Motor neuron (in vitro differentiated cells): ENCODE measurements around the gene COASY. TPM values are rescaled to one million over a fixed set of nuclear protein-coding genes. Genes with fewer than 3 reads are reported as not detected.
A peak's percentile ranks its signal among the peaks of the same experiment; 100 is the strongest.

Source experiments
- ATAC-seq, 8 experiments: fragments of 200-7000 bp; cut with Tn5 transposase; replicated peaks in 6 of 8; 2 replicates each; pipeline ENCODE4 v1.8.0; 2021; ENCODE audit warnings: mild to moderate bottlenecking in 8 of 8, moderate library complexity in 8 of 8
- H3K27ac ChIP-seq, 2 donors: fragments of 250-450 bp; sonication (Bioruptor Pico); 2 replicates each; pipeline ENCODE4 v1.9.0; 2021; ENCODE audit warnings: antibody characterized with exemption in 2 of 2, mild to moderate bottlenecking in 2 of 2, moderate library complexity in 1 of 2
- H3K4me1 ChIP-seq, 2 donors: fragments of 250-450 bp; sonication (Bioruptor Pico); replicated peaks in 1 of 2; 2 replicates each; pipeline ENCODE4 v1.6.1; 2021; ENCODE audit warnings: antibody characterized with exemption in 2 of 2, mild to moderate bottlenecking in 2 of 2, moderate library complexity in 1 of 2
- H3K4me3 ChIP-seq, 5 donors: fragments of 250-450 bp; sonication (Bioruptor Pico); 2 replicates each; pipeline ENCODE4 v1.9.0; 2021; ENCODE audit warnings: antibody characterized with exemption in 5 of 5, mild to moderate bottlenecking in 5 of 5, moderate library complexity in 4 of 5
- WGBS, 10 experiments: fragments of 450-650 bp; shearing (Covaris generic); methylation state at CpG; one replicate each; pipeline ENCODE4 v1.0.0; 2022; 5-methylcytosine and 5-hydroxymethylcytosine counted together
- in situ Hi-C, 9 experiments: fragments of 400-800 bp; cut with MboI; loops; one replicate each; pipeline ENCODE4 v1.15.0; 2021; ENCODE audit warnings: low sequenced_read_pairs in 9 of 9, low pct_unique_long_range_greater_than_20kb in 2 of 9; ENCODE audit not compliant: unreplicated experiment in 9 of 9
- total RNA-seq, 8 experiments: library from RNA; unstranded; fragments of 300-600 nt; gene quantifications; 2 replicates each; pipeline versions ENCODE4 v1.2.3 to v1.2.4, GENCODE V29; 2022

COASY gene
- total RNA-seq: 10 to 100 TPM; 20.8 to 82.7 (median 30.8) TPM

DNA sequence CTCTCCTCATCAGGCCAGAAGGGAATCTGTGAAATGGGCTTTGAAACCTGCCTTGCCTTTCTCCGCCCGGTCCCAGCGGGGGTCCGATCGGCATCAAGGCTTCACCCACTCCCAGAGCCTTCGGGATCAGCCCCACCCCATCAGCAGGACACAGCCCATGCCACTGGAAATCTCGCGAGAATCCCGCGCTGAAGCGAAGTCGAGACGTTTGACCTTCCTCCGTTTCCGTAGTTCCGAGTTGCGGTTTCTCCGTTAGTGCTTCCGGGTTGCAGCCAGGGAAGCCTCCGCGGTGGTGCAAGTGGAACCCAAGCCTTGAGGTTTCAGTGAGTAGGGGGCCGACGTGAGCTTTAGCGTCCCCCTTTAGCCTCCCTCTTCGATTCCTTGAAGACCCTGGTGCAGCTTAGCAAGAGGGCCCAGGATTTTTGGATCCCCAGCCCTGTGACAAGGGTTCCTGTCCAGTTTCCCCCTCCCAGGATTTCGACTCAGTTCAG lies at the start of gene COASY:
Gene COASY, plus strand, starts transcription at position 252 of the 491 bp plus-strand sequence. CDS start 475 bp downstream, outside the sequence.
- peak within 1 kb of the TSS; percentile 79 to 95 for H3K27ac ChIP-seq
- ATAC-seq: peak; percentile 71 to 82 (median 76)
- WGBS, 10 experiments: 0 to 14% (median 0%) methylated on average over 1 to 18 of the region's 26 CpGs; no CpG with 5 or more reads in 4 of the 10 experiments
- H3K4me1 ChIP-seq: peaks cover 10 to 12% of the 10 kb centered on the region in 2 donors
- H3K4me3 ChIP-seq: peak within 1 kb of the TSS; percentile 48 to 85 (median 55)
- in situ Hi-C loops: no loop called here

DNA sequence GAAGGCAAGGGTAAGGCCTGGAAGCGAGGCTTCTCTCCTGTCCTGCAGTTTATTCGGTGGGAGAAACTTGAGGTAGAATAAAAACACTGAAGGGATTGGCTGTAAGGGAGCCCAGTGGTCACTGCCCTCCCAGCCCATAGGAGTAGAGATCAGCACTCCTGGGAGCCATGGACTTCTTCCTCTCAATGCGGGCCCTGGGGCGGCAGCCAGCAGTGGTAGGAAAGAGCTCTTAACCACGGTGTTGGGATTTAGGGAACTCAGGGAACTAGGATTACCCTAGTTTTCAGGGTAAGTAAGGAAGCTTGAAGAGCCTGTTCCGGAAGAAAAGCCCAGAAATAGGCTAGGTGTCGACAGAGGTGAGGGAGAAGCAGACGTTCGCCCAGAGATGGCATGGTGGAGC lies 49.7 kb upstream of the COASY start:
- in situ Hi-C loops: no loop called here
- no peak overlapping the region for H3K27ac ChIP-seq
- no peaks in the 10 kb centered on the region for H3K4me1 ChIP-seq
- WGBS, 10 experiments: 89 to 100% (median 94%) methylated on average over 2 to 7 of the region's 9 CpGs; no CpG with 5 or more reads in 4 of the 10 experiments
- ATAC-seq: no peak
- no peak overlapping the region for H3K4me3 ChIP-seq

DNA sequence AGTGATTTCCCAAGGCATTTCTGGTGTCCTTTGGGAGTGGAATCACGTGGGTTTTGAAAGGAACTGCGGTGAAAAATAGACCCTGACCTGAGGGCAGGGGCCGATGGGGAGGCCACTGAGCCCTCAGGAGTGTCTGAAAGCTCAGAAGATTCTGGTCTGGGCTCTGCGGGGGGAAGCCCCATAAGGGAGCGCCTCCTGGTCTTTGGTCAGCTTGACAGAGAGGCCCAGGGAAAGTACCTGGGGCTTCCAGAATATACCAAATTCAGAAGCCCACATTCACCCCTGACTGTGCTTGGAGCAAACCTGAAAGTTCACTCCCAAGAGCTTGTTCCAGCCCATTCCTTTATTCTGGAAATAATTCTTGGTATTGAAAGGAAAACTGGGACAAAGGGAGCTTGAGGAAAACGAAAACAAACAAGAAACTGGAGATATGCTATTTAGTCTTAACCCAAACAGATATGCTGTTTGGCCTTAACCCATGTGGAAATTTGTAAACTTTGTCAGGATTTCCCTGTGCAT lies 49.2 kb upstream of the COASY start:
- ATAC-seq: no peak

DNA sequence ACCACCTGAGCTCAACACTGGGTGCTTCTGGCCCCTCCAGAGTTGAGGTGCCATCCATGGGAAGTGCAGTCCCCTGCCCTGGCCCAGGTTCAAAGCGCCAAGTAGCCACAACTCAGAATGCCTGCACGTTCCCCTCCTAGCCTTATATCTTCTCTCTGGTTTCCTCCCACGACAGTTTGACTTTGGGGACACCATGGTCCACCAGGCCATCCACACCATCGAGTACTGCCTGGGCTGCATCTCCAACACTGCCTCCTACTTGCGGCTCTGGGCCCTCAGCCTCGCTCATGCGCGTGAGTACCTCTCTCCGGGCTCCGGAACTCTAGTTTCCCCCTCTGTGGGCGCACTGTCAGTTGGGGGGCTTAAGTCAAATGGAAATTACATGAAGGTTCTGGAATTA lies 48.3 kb upstream of the COASY start:
- no peaks in the 10 kb centered on the region for H3K4me1 ChIP-seq
- ATAC-seq: no peak
- in situ Hi-C loops: no loop called here
- 88 to 100% (median 97%) methylated on average over 2 to 9 of the region's 11 CpGs; no CpG with 5 or more reads in 4 of the 10 experiments for WGBS, 10 experiments
- H3K4me3 ChIP-seq: no peak overlapping the region
- H3K27ac ChIP-seq: no peak overlapping the region

More for the DNA sequence above, 49.2 kb upstream of the COASY start:
- 20 to 88% (median 79%) methylated on average over 1 to 4 of the region's 6 CpGs; no CpG with 5 or more reads in 1 of the 10 experiments for WGBS, 10 experiments
- in situ Hi-C loops: no loop called here
- no peak overlapping the region for H3K27ac ChIP-seq
- H3K4me1 ChIP-seq: no peaks in the 10 kb centered on the region
- no peak overlapping the region for H3K4me3 ChIP-seq

DNA sequence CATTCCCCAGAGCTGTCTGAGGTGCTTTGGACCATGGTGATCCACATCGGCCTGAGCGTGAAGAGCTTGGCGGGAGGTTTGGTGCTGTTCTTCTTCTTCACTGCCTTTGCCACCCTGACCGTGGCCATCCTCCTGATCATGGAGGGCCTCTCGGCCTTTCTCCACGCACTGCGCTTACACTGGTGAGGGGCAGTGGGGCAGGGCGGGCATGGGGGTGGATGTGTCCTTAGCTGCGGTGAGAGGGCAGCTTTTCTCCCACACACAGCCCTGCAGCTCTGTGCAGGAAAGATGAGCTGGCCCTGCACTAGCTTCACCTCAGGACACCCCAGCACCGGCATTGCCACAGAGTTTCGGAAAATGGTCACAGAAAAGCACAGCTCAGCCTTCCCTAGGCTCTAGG lies 47.7 kb upstream of the COASY start:
- Histone ChIP-seq H3K27ac (no peak overlapping the region), H3K4me3 (no peak overlapping the region), H3K4me1 (peaks cover 2% of the 10 kb centered on the region in 2 donors)
- no peak for ATAC-seq
- 92 to 100% (median 100%) methylated on average over 1 to 6 of the region's 11 CpGs; no CpG with 5 or more reads in 5 of the 10 experiments for WGBS, 10 experiments
- in situ Hi-C loops: no loop called here

DNA sequence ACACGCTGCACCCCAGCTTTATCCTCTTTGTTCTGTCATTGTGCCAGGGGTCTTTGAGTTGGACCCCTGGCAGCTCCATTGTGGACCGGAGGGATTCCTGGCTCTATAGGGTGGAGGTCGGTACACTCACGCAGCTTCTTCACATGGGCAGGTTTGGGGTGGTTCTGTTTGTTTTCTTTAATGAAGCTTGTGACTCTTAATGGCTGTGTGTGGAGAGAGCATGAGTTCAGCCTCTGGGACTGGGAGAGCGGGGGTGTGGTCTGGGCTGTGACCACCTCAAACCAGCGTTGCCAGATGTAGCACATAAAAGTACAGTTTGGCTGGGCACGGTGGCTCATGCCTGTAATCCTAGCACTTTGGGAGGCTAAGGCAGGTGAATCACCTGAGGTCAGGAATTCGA lies 47.1 kb upstream of the COASY start:
- Histone ChIP-seq H3K4me1 (peaks cover 8% of the 10 kb centered on the region in 2 donors), H3K4me3 (no peak overlapping the region), H3K27ac (no peak overlapping the region)
- 73 to 95% (median 86%) methylated on average over 1 to 4 of the region's 8 CpGs; no CpG with 5 or more reads in 3 of the 10 experiments for WGBS, 10 experiments
- ATAC-seq: no peak
- in situ Hi-C loops: no loop called here

DNA sequence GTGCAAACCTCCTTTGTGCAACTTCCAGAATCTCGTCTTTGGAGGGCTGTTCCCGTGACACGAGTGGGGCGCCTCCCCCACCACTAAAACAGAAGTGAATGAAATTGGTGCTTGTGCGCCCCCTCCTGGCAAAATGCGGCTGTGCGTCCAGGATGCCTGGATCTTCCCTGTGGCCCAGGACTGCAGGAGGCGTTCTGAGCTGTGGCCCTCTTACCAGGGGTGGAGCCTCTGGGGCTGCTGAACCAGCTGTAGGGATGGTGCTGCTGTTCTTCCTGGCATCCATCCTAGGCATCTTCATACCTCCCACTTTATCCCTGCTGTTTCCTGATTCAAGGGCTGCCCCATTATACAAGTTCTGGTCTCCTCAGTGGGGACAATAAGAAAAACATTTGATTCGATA lies 44.4 kb upstream of the COASY start:
- in situ Hi-C loops: no loop called here
- Histone ChIP-seq H3K4me3 (no peak overlapping the region), H3K27ac (no peak overlapping the region), H3K4me1 (peaks cover 16 to 20% of the 10 kb centered on the region in 2 donors)
- ATAC-seq: peak in 3 of 8 experiments; percentile 26 to 61 (median 38)
- 0 to 100% (median 40%) methylated on average over 1 to 4 of the region's 9 CpGs; no CpG with 5 or more reads in 4 of the 10 experiments for WGBS, 10 experiments

DNA sequence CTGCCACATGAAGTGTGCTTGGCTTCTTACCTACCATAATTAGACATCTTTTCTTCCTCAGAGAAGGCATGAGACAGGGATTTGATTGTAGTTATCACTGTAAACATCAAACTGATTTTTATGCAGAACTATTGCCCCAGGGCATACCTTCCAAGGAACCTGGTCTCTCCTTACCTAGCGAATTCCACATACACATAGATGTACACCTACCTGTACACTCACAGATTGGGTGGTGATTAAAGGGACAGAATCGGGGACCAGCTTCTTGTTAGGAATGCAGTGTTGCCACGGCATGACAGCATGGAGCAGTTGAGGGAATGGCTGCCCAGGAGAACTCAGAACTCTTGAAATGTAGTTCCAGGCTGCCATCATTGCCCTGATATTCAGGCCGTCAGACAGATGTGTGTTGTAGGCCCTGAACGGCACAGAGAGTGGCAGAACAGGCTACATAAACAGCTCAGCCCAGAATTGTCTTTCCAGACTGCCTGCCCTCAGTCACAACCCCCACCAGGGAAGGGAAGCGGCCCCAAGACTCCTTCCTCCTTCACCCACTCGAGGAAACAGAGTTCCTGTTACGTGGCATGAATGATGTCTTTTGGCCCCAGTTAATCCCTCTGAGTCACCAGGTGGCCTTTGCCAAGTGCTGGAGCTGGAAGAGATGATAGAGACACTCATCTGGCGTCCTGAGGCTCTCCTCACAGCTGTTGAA lies 43.7 kb upstream of the COASY start:
- Histone ChIP-seq H3K27ac (no peak overlapping the region), H3K4me3 (no peak overlapping the region), H3K4me1 (peaks cover 16 to 20% of the 10 kb centered on the region in 2 donors)
- peak in 3 of 8 experiments; percentile 3 to 17 (median 17) for ATAC-seq
- in situ Hi-C loops: no loop called here
- WGBS, 10 experiments: 58 to 100% (median 90%) methylated on average over 1 to 3 of the region's 9 CpGs; no CpG with 5 or more reads in 5 of the 10 experiments

DNA sequence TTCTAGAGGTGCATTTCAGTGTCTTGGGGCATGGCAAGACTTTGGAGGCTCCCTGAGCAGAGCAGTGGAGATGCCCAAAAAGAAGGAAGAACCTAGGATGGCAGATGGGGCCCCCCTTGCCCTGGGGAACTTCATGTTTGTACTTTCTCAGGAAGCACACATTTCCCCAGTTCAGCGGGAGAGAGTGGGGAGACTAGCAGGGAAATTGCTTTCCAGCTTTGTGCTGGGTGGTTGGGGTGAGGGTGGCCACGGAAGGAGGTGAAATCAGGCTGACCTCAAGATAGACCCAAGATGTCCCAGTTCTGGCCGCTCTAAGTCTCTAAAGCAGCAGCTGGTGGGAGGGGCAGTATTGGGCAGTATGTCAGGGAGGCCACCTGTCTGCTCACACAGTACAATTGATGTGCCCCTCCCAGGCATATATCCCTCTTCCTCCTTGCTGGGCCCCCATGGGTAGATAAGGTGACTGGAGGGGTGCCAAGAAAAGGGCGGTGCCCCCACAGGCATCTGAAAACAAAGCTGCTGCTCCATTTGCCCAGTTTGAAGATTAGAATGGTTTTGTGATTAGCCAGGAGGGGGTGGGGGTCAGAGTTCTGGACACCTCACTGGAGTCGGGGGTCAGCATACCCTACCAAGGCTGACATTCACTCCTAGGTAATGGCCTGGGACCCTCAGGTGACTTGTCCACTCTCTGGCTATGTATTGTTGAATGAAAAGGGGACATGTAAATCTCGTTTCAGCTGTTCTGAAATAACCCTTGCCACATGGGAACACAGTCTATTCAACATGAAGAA lies 43.0 kb upstream of the COASY start:
- Histone ChIP-seq H3K4me3 (no peak overlapping the region), H3K4me1 (peaks cover 16 to 20% of the 10 kb centered on the region in 2 donors), H3K27ac (peak overlapping the region in 1 of 2 donors; percentile 93)
- in situ Hi-C loops: no loop called here
- ATAC-seq: peak in 3 of 8 experiments; percentile 7 to 30 (median 20)
- 0 to 92% (median 8%) methylated on average over 1 to 6 of the region's 6 CpGs; no CpG with 5 or more reads in 3 of the 10 experiments for WGBS, 10 experiments

DNA sequence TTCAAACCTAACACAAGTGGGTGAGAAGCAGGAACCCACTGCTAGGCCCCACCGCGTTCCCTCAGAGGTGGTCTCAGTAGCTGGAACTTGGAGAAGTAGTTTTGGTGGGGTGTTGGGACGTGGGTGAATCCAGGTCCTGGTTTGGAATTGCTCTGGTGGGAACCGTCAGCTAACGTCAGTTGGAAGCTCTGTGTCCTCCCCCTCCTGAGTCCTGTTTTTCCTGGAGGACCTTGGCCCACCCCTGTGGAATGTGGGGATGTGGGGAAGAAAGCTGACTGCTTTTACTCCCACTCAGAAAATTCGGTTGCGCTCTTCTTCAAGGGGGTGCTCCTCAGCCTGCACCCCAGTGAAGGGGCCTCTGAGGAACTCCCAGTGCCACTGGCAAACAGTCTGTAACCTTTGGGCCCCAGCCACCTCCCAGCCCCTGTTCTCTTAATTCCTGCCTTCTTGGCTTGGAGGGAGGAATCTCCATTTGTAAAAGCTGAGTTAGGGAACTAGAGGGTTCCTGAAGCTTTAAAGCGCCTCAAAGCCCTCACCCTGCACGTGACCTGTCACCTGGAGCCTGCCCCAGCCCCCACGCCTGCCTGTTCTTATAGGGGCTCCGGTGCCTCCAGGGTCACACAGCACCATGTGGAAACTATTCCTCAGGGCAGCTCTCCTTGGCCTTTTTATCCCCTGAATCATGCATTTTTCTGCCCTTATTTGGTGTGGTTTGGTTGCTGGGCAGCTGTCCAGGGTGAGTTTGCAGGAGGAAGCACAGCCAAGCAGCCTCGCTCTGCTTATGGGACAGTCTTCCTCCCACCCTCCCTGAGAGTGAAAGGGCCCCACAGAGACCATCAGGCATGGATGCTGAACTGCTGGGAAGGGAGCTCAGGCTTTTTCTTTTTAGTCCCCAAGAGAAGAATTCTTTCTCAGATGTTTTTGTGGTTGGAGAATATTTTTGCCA lies 42.1 kb upstream of the COASY start:
- peaks cover 16 to 20% of the 10 kb centered on the region in 2 donors for H3K4me1 ChIP-seq
- H3K4me3 ChIP-seq: no peak overlapping the region
- H3K27ac ChIP-seq: peak overlapping the region; percentile 30 to 93
- WGBS, 10 experiments: 0 to 50% (median 7%) methylated on average over 1 to 4 of the region's 12 CpGs; no CpG with 5 or more reads in 3 of the 10 experiments
- peak; percentile 51 to 85 (median 70) for ATAC-seq
- in situ Hi-C loops: no loop called here

DNA sequence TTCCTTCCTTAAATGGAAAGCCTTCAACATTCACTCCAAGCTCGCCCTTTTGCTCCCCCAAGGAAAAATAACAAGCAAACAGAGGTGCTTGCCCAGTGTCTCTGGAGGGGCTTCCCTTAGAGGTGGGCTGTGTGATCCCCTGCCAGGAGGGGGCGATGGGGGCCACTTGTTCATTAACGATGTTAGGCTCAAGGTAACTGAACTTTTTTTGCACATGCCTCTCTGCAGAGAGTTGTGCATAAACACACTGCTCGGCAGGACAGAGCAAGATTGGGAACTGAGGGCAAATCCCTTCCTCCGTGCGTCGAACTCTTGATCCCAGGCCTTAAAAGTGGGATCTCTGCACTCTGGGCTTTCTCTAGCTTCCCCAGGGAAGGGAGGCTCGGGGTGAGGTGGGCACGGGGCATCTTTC lies 41.4 kb upstream of the COASY start:
- peak in 3 of 8 experiments; percentile 1 to 4 (median 3) for ATAC-seq
- H3K4me3 ChIP-seq: no peak overlapping the region
- WGBS, 10 experiments: 0 to 100% (median 14%) methylated on average over 1 to 6 of the region's 9 CpGs; no CpG with 5 or more reads in 3 of the 10 experiments
- in situ Hi-C loops: no loop called here
- H3K27ac ChIP-seq: peak overlapping the region in 1 of 2 donors; percentile 93
- H3K4me1 ChIP-seq: peaks cover 16 to 20% of the 10 kb centered on the region in 2 donors

DNA sequence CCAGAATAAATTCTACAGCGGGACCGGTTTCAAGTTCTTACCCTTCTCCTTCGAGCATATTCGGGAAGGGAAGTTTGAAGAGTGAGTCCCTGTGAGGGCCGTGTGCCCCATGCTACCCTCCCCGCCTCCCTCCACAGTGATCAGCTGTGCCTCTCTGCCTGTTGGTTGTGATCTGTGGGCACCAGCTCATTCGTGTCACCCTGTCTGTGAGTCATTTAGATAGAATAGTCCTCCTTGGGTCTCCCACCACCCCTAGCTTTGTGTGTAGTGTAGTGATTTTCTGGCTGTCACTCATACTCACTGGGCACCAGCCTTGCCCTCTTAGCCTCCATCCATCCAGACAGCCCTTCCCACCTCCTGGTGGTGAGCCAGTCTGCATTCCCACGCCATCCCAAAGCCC lies 40.9 kb upstream of the COASY start:
- Histone ChIP-seq H3K4me3 (no peak overlapping the region), H3K27ac (no peak overlapping the region), H3K4me1 (peaks cover 16 to 20% of the 10 kb centered on the region in 2 donors)
- in situ Hi-C loops: no loop called here
- WGBS, 10 experiments: 38 to 100% (median 57%) methylated on average over 1 to 5 of the region's 8 CpGs; no CpG with 5 or more reads in 5 of the 10 experiments
- ATAC-seq: no peak
